GM23338 (cell line): Measurements from ENCODE around the gene ARID3B.

Source experiments
- CREB1 ChIP-seq: fragments of 250-450 bp; sonication (Bioruptor Pico); IDR thresholded peaks from 2 replicates; pipeline ENCODE4 v1.5.0; 2020; ENCODE audit warnings: low read depth, mild to moderate bottlenecking, moderate library complexity
- EZH2 ChIP-seq: fragments of 200-600 bp; sonication (generic); IDR thresholded peaks from one replicate; pipeline ENCODE4 v1.8.0; 2017; ENCODE audit warnings: antibody characterized with exemption, mild to moderate bottlenecking, low read depth; ENCODE audit not compliant: unreplicated experiment
- EZH2phosphoT487 ChIP-seq: fragments of 200-600 bp; sonication (generic); IDR thresholded peaks from one replicate; pipeline ENCODE4 v1.8.1; 2018; ENCODE audit warnings: antibody characterized with exemption; ENCODE audit not compliant: unreplicated experiment
- JUNB ChIP-seq: IDR thresholded peaks from one replicate; pipeline ENCODE4 v1.6.1; 2016; ENCODE audit warnings: antibody characterized with exemption; ENCODE audit not compliant: unreplicated experiment
- NANOG ChIP-seq: IDR thresholded peaks from 2 replicates; pipeline ENCODE4 v1.6.1; 2016; ENCODE audit warnings: antibody characterized with exemption, borderline replicate concordance
- POLR2AphosphoS5 ChIP-seq: IDR thresholded peaks from 2 replicates; pipeline ENCODE4 v1.6.1; 2016; ENCODE audit warnings: antibody characterized with exemption, low read depth
- STAT1 ChIP-seq: IDR thresholded peaks from one replicate; pipeline ENCODE4 v1.6.1; 2016; ENCODE audit warnings: antibody characterized with exemption; ENCODE audit not compliant: unreplicated experiment
- ZNF114 ChIP-seq: fragments of 250-450 bp; sonication (Bioruptor Pico); IDR thresholded peaks from 2 replicates; pipeline ENCODE4 v1.5.0; 2020; ENCODE audit warnings: mild to moderate bottlenecking, moderate library complexity
- ZNF331 ChIP-seq: fragments of 250-450 bp; sonication (Bioruptor Pico); IDR thresholded peaks from 2 replicates; pipeline ENCODE4 v1.5.0; 2020; ENCODE audit warnings: low read depth, mild to moderate bottlenecking, moderate library complexity
- TF ChIP-seq, protein P1 (sequence below), 2 experiments: fragments of 200-600 bp in 1 of 2; sonication (generic) in 1 of 2; conservative IDR thresholded peaks; 2 replicates each; pipeline versions ENCODE4 v1.5.1 to v1.6.1; 2016 to 2017; ENCODE audit warnings: antibody characterized with exemption in 2 of 2, low read depth in 2 of 2, mild to moderate bottlenecking in 2 of 2, moderate library complexity in 1 of 2
- TF ChIP-seq, protein P2 (sequence below): IDR thresholded peaks from 2 replicates; pipeline ENCODE4 v1.6.1; 2016; ENCODE audit warnings: antibody characterized with exemption
- TF ChIP-seq, protein P3 (sequence below): IDR thresholded peaks from one replicate; pipeline ENCODE4 v1.6.1; 2018; ENCODE audit warnings: antibody characterized with exemption; ENCODE audit not compliant: unreplicated experiment
- TF ChIP-seq, protein P4 (sequence below): fragments of 250-450 bp; sonication (Bioruptor Pico); IDR thresholded peaks from 2 replicates; pipeline ENCODE4 v1.5.0; 2020; ENCODE audit warnings: mild to moderate bottlenecking, moderate library complexity

DNA sequence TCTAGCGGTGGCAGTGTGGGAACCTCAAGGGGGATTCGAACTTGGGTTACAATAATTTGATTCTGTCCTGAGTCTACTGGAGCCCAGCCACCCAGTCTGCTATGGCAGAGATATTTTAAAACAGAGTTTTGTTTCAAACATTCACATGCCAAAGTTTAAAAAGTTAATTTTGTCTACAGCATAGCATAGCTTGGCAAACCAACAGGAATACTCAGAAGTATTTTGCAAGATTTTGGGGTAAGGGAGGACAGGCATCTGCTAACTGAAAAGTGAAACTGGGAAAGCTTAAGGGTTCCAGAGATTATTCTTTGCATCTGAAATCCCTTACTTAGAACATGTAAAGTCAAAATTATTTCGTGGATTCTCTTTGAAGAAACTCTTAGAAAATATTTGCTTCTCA is 6.6 kb downstream of the ARID3B start:
- TF ChIP-seq EZH2 = no peak
- no peak for TF ChIP-seq POLR2AphosphoS5
- TF ChIP-seq, protein P1, sequence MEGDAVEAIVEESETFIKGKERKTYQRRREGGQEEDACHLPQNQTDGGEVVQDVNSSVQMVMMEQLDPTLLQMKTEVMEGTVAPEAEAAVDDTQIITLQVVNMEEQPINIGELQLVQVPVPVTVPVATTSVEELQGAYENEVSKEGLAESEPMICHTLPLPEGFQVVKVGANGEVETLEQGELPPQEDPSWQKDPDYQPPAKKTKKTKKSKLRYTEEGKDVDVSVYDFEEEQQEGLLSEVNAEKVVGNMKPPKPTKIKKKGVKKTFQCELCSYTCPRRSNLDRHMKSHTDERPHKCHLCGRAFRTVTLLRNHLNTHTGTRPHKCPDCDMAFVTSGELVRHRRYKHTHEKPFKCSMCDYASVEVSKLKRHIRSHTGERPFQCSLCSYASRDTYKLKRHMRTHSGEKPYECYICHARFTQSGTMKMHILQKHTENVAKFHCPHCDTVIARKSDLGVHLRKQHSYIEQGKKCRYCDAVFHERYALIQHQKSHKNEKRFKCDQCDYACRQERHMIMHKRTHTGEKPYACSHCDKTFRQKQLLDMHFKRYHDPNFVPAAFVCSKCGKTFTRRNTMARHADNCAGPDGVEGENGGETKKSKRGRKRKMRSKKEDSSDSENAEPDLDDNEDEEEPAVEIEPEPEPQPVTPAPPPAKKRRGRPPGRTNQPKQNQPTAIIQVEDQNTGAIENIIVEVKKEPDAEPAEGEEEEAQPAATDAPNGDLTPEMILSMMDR (conservative IDR thresholded peaks at IDR 0.05; ENCODE audit: low read depth in 2 of 2) = no peak
- no peak for TF ChIP-seq JUNB
- TF ChIP-seq CREB1 (CRISPR knock-in tag) = no peak
- TF ChIP-seq, protein P2, sequence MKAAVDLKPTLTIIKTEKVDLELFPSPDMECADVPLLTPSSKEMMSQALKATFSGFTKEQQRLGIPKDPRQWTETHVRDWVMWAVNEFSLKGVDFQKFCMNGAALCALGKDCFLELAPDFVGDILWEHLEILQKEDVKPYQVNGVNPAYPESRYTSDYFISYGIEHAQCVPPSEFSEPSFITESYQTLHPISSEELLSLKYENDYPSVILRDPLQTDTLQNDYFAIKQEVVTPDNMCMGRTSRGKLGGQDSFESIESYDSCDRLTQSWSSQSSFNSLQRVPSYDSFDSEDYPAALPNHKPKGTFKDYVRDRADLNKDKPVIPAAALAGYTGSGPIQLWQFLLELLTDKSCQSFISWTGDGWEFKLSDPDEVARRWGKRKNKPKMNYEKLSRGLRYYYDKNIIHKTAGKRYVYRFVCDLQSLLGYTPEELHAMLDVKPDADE = no peak
- TF ChIP-seq, protein P3, sequence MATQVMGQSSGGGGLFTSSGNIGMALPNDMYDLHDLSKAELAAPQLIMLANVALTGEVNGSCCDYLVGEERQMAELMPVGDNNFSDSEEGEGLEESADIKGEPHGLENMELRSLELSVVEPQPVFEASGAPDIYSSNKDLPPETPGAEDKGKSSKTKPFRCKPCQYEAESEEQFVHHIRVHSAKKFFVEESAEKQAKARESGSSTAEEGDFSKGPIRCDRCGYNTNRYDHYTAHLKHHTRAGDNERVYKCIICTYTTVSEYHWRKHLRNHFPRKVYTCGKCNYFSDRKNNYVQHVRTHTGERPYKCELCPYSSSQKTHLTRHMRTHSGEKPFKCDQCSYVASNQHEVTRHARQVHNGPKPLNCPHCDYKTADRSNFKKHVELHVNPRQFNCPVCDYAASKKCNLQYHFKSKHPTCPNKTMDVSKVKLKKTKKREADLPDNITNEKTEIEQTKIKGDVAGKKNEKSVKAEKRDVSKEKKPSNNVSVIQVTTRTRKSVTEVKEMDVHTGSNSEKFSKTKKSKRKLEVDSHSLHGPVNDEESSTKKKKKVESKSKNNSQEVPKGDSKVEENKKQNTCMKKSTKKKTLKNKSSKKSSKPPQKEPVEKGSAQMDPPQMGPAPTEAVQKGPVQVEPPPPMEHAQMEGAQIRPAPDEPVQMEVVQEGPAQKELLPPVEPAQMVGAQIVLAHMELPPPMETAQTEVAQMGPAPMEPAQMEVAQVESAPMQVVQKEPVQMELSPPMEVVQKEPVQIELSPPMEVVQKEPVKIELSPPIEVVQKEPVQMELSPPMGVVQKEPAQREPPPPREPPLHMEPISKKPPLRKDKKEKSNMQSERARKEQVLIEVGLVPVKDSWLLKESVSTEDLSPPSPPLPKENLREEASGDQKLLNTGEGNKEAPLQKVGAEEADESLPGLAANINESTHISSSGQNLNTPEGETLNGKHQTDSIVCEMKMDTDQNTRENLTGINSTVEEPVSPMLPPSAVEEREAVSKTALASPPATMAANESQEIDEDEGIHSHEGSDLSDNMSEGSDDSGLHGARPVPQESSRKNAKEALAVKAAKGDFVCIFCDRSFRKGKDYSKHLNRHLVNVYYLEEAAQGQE = no peak
- no peak for TF ChIP-seq EZH2phosphoT487
- TF ChIP-seq ZNF114 (CRISPR knock-in tag) = no peak
- TF ChIP-seq NANOG = no peak
- TF ChIP-seq ZNF331 (CRISPR knock-in tag) = no peak
- no peak for TF ChIP-seq STAT1
- TF ChIP-seq, protein P4, sequence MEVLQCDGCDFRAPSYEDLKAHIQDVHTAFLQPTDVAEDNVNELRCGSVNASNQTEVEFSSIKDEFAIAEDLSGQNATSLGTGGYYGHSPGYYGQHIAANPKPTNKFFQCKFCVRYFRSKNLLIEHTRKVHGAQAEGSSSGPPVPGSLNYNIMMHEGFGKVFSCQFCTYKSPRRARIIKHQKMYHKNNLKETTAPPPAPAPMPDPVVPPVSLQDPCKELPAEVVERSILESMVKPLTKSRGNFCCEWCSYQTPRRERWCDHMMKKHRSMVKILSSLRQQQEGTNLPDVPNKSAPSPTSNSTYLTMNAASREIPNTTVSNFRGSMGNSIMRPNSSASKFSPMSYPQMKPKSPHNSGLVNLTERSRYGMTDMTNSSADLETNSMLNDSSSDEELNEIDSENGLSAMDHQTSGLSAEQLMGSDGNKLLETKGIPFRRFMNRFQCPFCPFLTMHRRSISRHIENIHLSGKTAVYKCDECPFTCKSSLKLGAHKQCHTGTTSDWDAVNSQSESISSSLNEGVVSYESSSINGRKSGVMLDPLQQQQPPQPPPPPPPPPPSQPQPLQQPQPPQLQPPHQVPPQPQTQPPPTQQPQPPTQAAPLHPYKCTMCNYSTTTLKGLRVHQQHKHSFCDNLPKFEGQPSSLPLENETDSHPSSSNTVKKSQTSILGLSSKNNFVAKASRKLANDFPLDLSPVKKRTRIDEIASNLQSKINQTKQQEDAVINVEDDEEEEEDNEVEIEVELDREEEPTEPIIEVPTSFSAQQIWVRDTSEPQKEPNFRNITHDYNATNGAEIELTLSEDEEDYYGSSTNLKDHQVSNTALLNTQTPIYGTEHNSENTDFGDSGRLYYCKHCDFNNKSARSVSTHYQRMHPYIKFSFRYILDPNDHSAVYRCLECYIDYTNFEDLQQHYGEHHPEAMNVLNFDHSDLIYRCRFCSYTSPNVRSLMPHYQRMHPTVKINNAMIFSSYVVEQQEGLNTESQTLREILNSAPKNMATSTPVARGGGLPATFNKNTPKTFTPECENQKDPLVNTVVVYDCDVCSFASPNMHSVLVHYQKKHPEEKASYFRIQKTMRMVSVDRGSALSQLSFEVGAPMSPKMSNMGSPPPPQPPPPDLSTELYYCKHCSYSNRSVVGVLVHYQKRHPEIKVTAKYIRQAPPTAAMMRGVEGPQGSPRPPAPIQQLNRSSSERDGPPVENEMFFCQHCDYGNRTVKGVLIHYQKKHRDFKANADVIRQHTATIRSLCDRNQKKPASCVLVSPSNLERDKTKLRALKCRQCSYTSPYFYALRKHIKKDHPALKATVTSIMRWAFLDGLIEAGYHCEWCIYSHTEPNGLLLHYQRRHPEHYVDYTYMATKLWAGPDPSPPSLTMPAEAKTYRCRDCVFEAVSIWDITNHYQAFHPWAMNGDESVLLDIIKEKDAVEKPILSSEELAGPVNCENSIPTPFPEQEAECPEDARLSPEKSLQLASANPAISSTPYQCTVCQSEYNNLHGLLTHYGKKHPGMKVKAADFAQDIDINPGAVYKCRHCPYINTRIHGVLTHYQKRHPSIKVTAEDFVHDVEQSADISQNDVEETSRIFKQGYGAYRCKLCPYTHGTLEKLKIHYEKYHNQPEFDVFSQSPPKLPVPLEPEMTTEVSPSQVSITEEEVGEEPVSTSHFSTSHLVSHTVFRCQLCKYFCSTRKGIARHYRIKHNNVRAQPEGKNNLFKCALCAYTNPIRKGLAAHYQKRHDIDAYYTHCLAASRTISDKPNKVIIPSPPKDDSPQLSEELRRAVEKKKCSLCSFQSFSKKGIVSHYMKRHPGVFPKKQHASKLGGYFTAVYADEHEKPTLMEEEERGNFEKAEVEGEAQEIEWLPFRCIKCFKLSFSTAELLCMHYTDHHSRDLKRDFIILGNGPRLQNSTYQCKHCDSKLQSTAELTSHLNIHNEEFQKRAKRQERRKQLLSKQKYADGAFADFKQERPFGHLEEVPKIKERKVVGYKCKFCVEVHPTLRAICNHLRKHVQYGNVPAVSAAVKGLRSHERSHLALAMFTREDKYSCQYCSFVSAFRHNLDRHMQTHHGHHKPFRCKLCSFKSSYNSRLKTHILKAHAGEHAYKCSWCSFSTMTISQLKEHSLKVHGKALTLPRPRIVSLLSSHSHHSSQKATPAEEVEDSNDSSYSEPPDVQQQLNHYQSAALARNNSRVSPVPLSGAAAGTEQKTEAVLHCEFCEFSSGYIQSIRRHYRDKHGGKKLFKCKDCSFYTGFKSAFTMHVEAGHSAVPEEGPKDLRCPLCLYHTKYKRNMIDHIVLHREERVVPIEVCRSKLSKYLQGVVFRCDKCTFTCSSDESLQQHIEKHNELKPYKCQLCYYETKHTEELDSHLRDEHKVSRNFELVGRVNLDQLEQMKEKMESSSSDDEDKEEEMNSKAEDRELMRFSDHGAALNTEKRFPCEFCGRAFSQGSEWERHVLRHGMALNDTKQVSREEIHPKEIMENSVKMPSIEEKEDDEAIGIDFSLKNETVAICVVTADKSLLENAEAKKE (CRISPR knock-in tag) = no peak
